CD4-positive, alpha-beta T cell (primary cell): ENCODE data around the gene PIGH. TPM values are rescaled to one million over a fixed set of nuclear protein-coding genes. Genes with fewer than 3 reads are reported as not detected.

Experiments used
- ATAC-seq: fragments of 200-7000 bp; cut with Tn5 transposase; one replicate; pipeline ENCODE4 v1.10.0; 2022; ENCODE audit warnings: mild to moderate bottlenecking; ENCODE audit not compliant: poor library complexity
- CTCF ChIA-PET: fragments of 350-600 bp; sonication (Branson Sonifier 250); formaldehyde crosslinking; loops from one replicate; lab custom pipeline; 2021; ENCODE audit warnings: antibody characterized with exemption, inconsistent platforms; lab: Charles Lee
- POLR2A ChIA-PET: fragments of 350-600 bp; sonication (Branson Sonifier 250); formaldehyde crosslinking; loops from one replicate; lab custom pipeline; 2021; ENCODE audit warnings: antibody characterized with exemption, inconsistent platforms; lab: Charles Lee
- DNase-seq, 14 experiments: peaks; one replicate each; pipeline ENCODE4 v3.0.0-alpha.2; 2013 to 2020; ENCODE audit warnings: mixed read lengths in 2 of 14
- H3K27ac ChIP-seq, 2 donors: one replicate each; pipeline versions ENCODE4 v1.5.1 to v1.7.0; 2013; ENCODE audit warnings: low read length in 2 of 2, low read depth in 1 of 2, mild to moderate bottlenecking in 1 of 2
- H3K27me3 ChIP-seq, 2 experiments: 1 replicate in 1 of 2; 2 replicates in 1 of 2; pipeline versions ENCODE4 v1.6.1 to v1.7.0; 2013; ENCODE audit warnings: low read length in 2 of 2, control low read depth in 1 of 2, mild to moderate bottlenecking in 1 of 2, moderate library complexity in 1 of 2; ENCODE audit not compliant: insufficient read depth in 2 of 2, control insufficient read depth in 1 of 2
- H3K36me3 ChIP-seq: one replicate; pipeline ENCODE4 v1.6.1; 2013; ENCODE audit warnings: low read length, control low read depth; ENCODE audit not compliant: insufficient read depth
- H3K4me1 ChIP-seq: one replicate; pipeline ENCODE4 v1.6.1; 2013; ENCODE audit warnings: low read length, control low read depth; ENCODE audit not compliant: insufficient read depth
- H3K4me3 ChIP-seq: one replicate; pipeline ENCODE4 v1.5.1; 2013; ENCODE audit warnings: mild to moderate bottlenecking, low read length, moderate library complexity
- H3K9me3 ChIP-seq, 2 experiments: 1 replicate in 1 of 2; 2 replicates in 1 of 2; pipeline versions ENCODE4 v1.6.1 to v1.7.0; 2013; ENCODE audit warnings: low read length in 2 of 2, mild to moderate bottlenecking in 2 of 2, control low read depth in 1 of 2, moderate library complexity in 1 of 2; ENCODE audit not compliant: control insufficient read depth in 1 of 2, insufficient read depth in 1 of 2
- H3K27ac Mint-ChIP-seq: one replicate; pipeline ENCODE4 v1.8.0; 2020; ENCODE audit warnings: mixed read lengths
- H3K27me3 Mint-ChIP-seq: one replicate; pipeline ENCODE4 v1.8.0; 2021; ENCODE audit warnings: mixed read lengths
- H3K36me3 Mint-ChIP-seq: one replicate; pipeline ENCODE4 v1.8.0; 2021; ENCODE audit warnings: low read depth, mixed read lengths
- H3K4me1 Mint-ChIP-seq: one replicate; pipeline ENCODE4 v1.8.0; 2021; ENCODE audit warnings: low read depth, mixed read lengths
- H3K4me3 Mint-ChIP-seq: one replicate; pipeline ENCODE4 v1.8.0; 2020; ENCODE audit warnings: mild to moderate bottlenecking, mixed read lengths
- H3K9me3 Mint-ChIP-seq: one replicate; pipeline ENCODE4 v1.8.0; 2020; ENCODE audit warnings: mixed read lengths
- CTCF ChIP-seq: fragments of 200-600 bp; IDR thresholded peaks from one replicate; pipeline ENCODE4 v1.8.0; 2022; ENCODE audit warnings: antibody characterized with exemption, mild to moderate bottlenecking
- intact Hi-C, 2 experiments: fragments of 100-400 bp; cut with DNase I in 1 of 2; cut with micrococcal nuclease in 1 of 2; formaldehyde crosslinking; loops; one replicate each; pipeline versions ENCODE4 v1.15.1 to v1.9.0; 2023 to 2025; cut with DNase I, micrococcal nuclease
- total RNA-seq, 174 experiments: library from RNA in 2 of 174; stranded (reverse) in 2 of 174; gene quantifications; one replicate each; pipeline ENCODE4 v1.2.3 and lab custom pipeline; 2021 to 2026

PIGH gene
- total RNA-seq, 2 experiments from 2014 or later: 66.0 to 69.7 TPM

- H3K36me3 ChIP-seq: no peaks in the 10 kb centered on the region
- no peaks in the 10 kb centered on the region for H3K27me3 ChIP-seq
- no peak overlapping the region for H3K27ac ChIP-seq
- H3K36me3 Mint-ChIP-seq: no peaks in the 10 kb centered on the region
- no peaks in the 10 kb centered on the region for H3K4me1 ChIP-seq
- no peaks in the 10 kb centered on the region for H3K9me3 ChIP-seq
- no peak overlapping the region for H3K4me3 Mint-ChIP-seq
- no peaks in the 10 kb centered on the region for H3K27me3 Mint-ChIP-seq
- ATAC-seq: no peak
- H3K4me1 Mint-ChIP-seq: no peaks in the 10 kb centered on the region
- POLR2A ChIA-PET: interaction anchor here (1.2 kb wide), 1 partner anchor 89 kb away, joined by 3 read pairs; no protein-coding TSS in a partner anchor
- H3K4me3 ChIP-seq: no peak overlapping the region
- H3K27ac Mint-ChIP-seq: no peak overlapping the region
- TF ChIP-seq CTCF: no peak
- intact Hi-C loops: no loop called here
- CTCF ChIA-PET: no interaction called here
- DNase-seq: no peak
- H3K9me3 Mint-ChIP-seq: no peaks in the 10 kb centered on the region
Observed at GRCh38 chr14:67633451-67634147, 33.5 kb upstream of the PIGH start.

- Mint-ChIP-seq H3K27me3 (no peaks in the 10 kb centered on the region), H3K4me3 (no peak overlapping the region), H3K27ac (no peak overlapping the region), H3K9me3 (no peaks in the 10 kb centered on the region), H3K36me3 (no peaks in the 10 kb centered on the region), H3K4me1 (no peaks in the 10 kb centered on the region)
- Histone ChIP-seq H3K9me3 (no peaks in the 10 kb centered on the region), H3K4me1 (no peaks in the 10 kb centered on the region), H3K36me3 (no peaks in the 10 kb centered on the region), H3K27ac (no peak overlapping the region), H3K4me3 (no peak overlapping the region), H3K27me3 (no peaks in the 10 kb centered on the region)
- DNase-seq: no peak
- POLR2A ChIA-PET: no interaction called here
- CTCF ChIA-PET: interaction anchor here (1.2 kb wide), 1 partner anchor 36 kb away, joined by 3 read pairs; no protein-coding TSS in a partner anchor
- ATAC-seq: no peak
- intact Hi-C loops: no loop called here
- TF ChIP-seq CTCF: no peak
Observed at GRCh38 chr14:67630938-67631337, 30.9 kb upstream of the PIGH start.

GRCh38 chr14:67630186-67630585, 30.1 kb upstream of the PIGH start:
- H3K4me3 Mint-ChIP-seq: no peak overlapping the region
- no peaks in the 10 kb centered on the region for H3K27me3 ChIP-seq
- no peaks in the 10 kb centered on the region for H3K4me1 Mint-ChIP-seq
- CTCF ChIA-PET: interaction anchor here (1.2 kb wide), 1 partner anchor 37 kb away, joined by 3 read pairs; no protein-coding TSS in a partner anchor
- no peak for TF ChIP-seq CTCF
- intact Hi-C loops: no loop called here
- no peaks in the 10 kb centered on the region for H3K27me3 Mint-ChIP-seq
- H3K27ac ChIP-seq: no peak overlapping the region
- no peaks in the 10 kb centered on the region for H3K9me3 ChIP-seq
- no peak overlapping the region for H3K27ac Mint-ChIP-seq
- H3K36me3 ChIP-seq: no peaks in the 10 kb centered on the region
- DNase-seq: no peak
- H3K4me1 ChIP-seq: no peaks in the 10 kb centered on the region
- no peaks in the 10 kb centered on the region for H3K9me3 Mint-ChIP-seq
- no peak overlapping the region for H3K4me3 ChIP-seq
- no peaks in the 10 kb centered on the region for H3K36me3 Mint-ChIP-seq
- no peak for ATAC-seq
- POLR2A ChIA-PET: no interaction called here
